ENCODE measurements around the gene MAP7.
"Not testable (repeated sequence)": the region's sequence is repeated elsewhere in the genome, so short reads cannot be mapped to it uniquely, and the experiment has no call there.

- not testable (repeated sequence) for TF ChIP-seq CTCF (IDR thresholded peaks at IDR 0.05; ENCODE audit: low read depth, low read length); EZH2phosphoT487 (IDR thresholded peaks at IDR 0.05; ENCODE audit: low read depth)
Observed at GRCh38 chr6:136483005-136483404, 67.2 kb downstream of the MAP7 start.

Measured in OCI-LY3 (cell line).